Spleen (tissue), 11 donors: Measurements from ENCODE around the gene FSTL4. TPM values are rescaled to one million over a fixed set of nuclear protein-coding genes. Genes with fewer than 3 reads are reported as not detected.

Experiments
- DNase-seq: peaks from one replicate; pipeline ENCODE4 v3.0.0-alpha.2; 2020
- H3K27ac ChIP-seq, 8 donors: fragments of 200-600 bp; sonication (generic) in 7 of 8; 1 replicate in 4 of 8; 2 replicates in 4 of 8; pipeline versions ENCODE4 v1.5.0 to v1.8.0; 2016 to 2021; ENCODE audit warnings: inconsistent platforms in 4 of 8, mild to moderate bottlenecking in 4 of 8, moderate library complexity in 1 of 8
- H3K27me3 ChIP-seq, 7 donors: fragments of 200-600 bp; sonication (generic) in 6 of 7; replicated peaks in 1 of 7; 1 replicate in 4 of 7; 2 replicates in 3 of 7; pipeline versions ENCODE4 v1.5.0 to v1.8.0; 2016 to 2021; ENCODE audit warnings: inconsistent platforms in 3 of 7, mild to moderate bottlenecking in 1 of 7
- H3K36me3 ChIP-seq, 6 donors: fragments of 200-600 bp; sonication (generic) in 5 of 6; 1 replicate in 4 of 6; 2 replicates in 2 of 6; pipeline versions ENCODE4 v1.5.0 to v1.8.0; 2016 to 2021; ENCODE audit warnings: inconsistent platforms in 2 of 6
- H3K4me1 ChIP-seq, 6 donors: fragments of 200-600 bp; sonication (generic) in 5 of 6; 1 replicate in 3 of 6; 2 replicates in 3 of 6; pipeline versions ENCODE4 v1.5.0 to v1.8.0; 2016 to 2021; ENCODE audit warnings: inconsistent platforms in 3 of 6
- H3K4me3 ChIP-seq, 8 donors: fragments of 200-600 bp; sonication (generic) in 7 of 8; 1 replicate in 4 of 8; 2 replicates in 4 of 8; pipeline versions ENCODE4 v1.5.0 to v1.8.0; 2016 to 2021; ENCODE audit warnings: inconsistent platforms in 4 of 8, mild to moderate bottlenecking in 4 of 8, moderate library complexity in 2 of 8
- H3K9me3 ChIP-seq, 8 donors: fragments of 200-600 bp; sonication (generic) in 7 of 8; 1 replicate in 4 of 8; 2 replicates in 4 of 8; pipeline versions ENCODE4 v1.5.0 to v1.8.0; 2016 to 2021; ENCODE audit warnings: inconsistent platforms in 4 of 8
- POLR2A ChIP-seq, 3 donors: fragments of 450-650 bp; IDR thresholded peaks; one replicate each; pipeline ENCODE4 v1.5.1; 2017; ENCODE audit warnings: antibody characterized with exemption in 3 of 3, mild to moderate bottlenecking in 1 of 3
- POLR2AphosphoS5 ChIP-seq, 3 donors: sonication (generic); formaldehyde crosslinking; IDR thresholded peaks; one replicate each; pipeline ENCODE4 v1.5.1; 2017; ENCODE audit warnings: antibody characterized with exemption in 3 of 3
- WGBS, 5 donors: extraction: QIAGEN DNeasy Blood & Tissue Kit in 3 of 5; methylation state at CpG; one replicate each; pipeline versions ENCODE4 v1.1.5 to v1.1.7; 2013 to 2018; 5-methylcytosine and 5-hydroxymethylcytosine counted together
- intact Hi-C: fragments of 100-400 bp; cut with DNase I; formaldehyde crosslinking; loops from one replicate; pipeline ENCODE4 v1.15.0; 2023; ENCODE audit warnings: low total_unique reads
- polyA plus RNA-seq, 3 donors: library from polyadenylated mRNA; stranded (reverse); fragments of 200-250 nt; gene quantifications; one replicate each; pipeline ENCODE4 v1.2.1, GENCODE V29; 2013
- total RNA-seq, 7 donors: library from RNA; depleted of rRNA in 3 of 7; stranded (reverse); fragments of >200 nt in 3 of 7; fragmentation: NEBNext Ultra II Directional in 4 of 7; extraction: Animal tissue kit (Norgen Biotek cat#: 25700) in 4 of 7; gene quantifications; one replicate each; pipeline versions ENCODE4 v1.1.0 to v1.2.1, GENCODE V29; 2016 to 2021
- TF ChIP-seq, protein P1 (sequence below), 11 experiments: fragments of 200-600 bp in 7 of 11; fragments of 450-650 bp in 4 of 11; sonication (generic) in 4 of 11; IDR thresholded peaks in 8 of 11; conservative IDR thresholded peaks in 3 of 11; 1 replicate in 7 of 11; 2 replicates in 4 of 11; pipeline versions ENCODE4 v1.4.0 to v1.8.0; 2016 to 2021; ENCODE audit warnings: antibody characterized with exemption in 11 of 11, inconsistent platforms in 4 of 11, mild to moderate bottlenecking in 1 of 11
- donor health status: healthy with polysubstance abuse.
- donor health status: DM: no; HTN: no; CAD: no; lungs with moderate emphysema.
- donor health status: DM: no; HTN: no; CAD: no.
- donor health status: Bipolar disorder and iron deficiency.
- donor health status: healthy.
- donor health status: DM: no; HTN: no; CAD: no.
- donor health status: DM: yes; HTN: yes; CAD: no.

FSTL4 gene
- total and polyA plus RNA-seq, 10 donors = under 0.01 to 1.0 (median 0.37) TPM; not detected in 4

DNA sequence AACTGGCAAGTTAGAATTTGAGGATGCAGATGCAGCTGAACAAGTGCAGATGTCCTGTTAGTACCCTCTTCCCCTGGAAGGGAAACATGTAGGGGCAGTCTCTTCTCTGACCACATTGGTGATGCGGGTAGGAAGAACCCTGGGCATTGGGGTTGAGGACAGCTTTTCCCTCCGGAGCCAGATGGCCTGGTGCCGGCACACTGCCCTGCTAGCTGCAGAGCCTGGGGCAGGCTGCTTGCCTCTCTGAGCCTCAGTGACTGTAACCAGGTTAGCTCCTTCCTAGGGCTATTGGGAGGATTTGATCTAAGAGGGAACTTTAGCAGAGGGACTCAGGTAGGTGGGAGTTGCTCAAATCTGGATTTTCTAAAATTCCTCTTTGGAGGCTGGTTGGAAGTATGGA is 412.1 kb downstream of the FSTL4 start:
- Histone ChIP-seq H3K27me3 (peaks cover 0 to 5% (median 0%) of the 10 kb centered on the region in 7 donors), H3K4me1 (no peaks in the 10 kb centered on the region), H3K27ac (no peak overlapping the region), H3K36me3 (no peaks in the 10 kb centered on the region), H3K4me3 (no peak overlapping the region), H3K9me3 (peaks cover 0 to 6% (median 0%) of the 10 kb centered on the region in 8 donors)
- TF ChIP-seq, protein P1, sequence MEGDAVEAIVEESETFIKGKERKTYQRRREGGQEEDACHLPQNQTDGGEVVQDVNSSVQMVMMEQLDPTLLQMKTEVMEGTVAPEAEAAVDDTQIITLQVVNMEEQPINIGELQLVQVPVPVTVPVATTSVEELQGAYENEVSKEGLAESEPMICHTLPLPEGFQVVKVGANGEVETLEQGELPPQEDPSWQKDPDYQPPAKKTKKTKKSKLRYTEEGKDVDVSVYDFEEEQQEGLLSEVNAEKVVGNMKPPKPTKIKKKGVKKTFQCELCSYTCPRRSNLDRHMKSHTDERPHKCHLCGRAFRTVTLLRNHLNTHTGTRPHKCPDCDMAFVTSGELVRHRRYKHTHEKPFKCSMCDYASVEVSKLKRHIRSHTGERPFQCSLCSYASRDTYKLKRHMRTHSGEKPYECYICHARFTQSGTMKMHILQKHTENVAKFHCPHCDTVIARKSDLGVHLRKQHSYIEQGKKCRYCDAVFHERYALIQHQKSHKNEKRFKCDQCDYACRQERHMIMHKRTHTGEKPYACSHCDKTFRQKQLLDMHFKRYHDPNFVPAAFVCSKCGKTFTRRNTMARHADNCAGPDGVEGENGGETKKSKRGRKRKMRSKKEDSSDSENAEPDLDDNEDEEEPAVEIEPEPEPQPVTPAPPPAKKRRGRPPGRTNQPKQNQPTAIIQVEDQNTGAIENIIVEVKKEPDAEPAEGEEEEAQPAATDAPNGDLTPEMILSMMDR (IDR thresholded peaks at IDR 0.05 in 8 of 11, conservative IDR thresholded peaks at IDR 0.05 in 3 of 11) = no peak
- TF ChIP-seq POLR2AphosphoS5 (IDR thresholded peaks at IDR 0.05) (no peak), POLR2A (IDR thresholded peaks at IDR 0.05) (no peak)
- no peak for DNase-seq
- 67 to 89% (median 87%) methylated on average over 1 to 3 of the region's 3 CpGs for WGBS, 5 donors
- intact Hi-C loops = no loop called here

DNA sequence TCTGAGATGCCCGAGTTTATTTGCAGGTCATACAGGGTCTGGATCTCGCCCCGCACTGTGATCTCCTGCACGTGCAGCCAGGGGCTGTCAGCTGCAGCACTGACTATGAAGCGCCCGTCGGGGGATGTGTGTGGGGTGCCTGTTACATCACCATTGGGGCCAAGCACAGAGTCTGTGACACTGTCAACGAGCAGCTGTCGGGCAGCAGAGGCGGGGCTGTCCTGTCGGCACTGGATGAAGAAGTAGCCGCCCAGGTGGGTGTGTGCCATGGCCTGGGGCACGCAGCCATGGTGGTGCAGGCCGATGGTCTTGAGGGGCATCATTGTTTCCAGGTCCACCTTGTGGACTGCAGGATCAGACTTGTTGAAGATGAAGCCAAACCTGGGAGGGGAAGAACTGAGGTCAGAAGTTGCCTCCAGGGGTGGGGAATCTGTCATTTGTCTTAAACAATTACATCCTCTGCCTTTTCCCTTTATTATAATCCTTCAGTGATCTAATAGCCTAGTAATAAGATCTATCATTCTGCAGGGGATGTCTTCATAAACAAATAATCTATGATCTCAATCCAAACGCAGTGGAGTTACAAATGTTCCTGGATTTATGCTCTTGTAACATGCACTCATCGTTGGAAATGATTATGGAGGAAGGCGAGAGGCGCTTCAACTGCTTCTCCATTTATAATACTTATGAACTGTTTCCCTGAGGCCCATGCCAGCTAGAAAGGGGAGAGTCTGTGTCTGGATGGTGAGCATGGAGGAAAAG is 412.7 kb downstream of the FSTL4 start:
- intact Hi-C loops = no loop called here
- Histone ChIP-seq H3K27me3 (peaks cover 0 to 5% (median 0%) of the 10 kb centered on the region in 7 donors), H3K4me3 (no peak overlapping the region), H3K9me3 (peaks cover 0 to 6% (median 0%) of the 10 kb centered on the region in 8 donors), H3K27ac (no peak overlapping the region), H3K4me1 (no peaks in the 10 kb centered on the region), H3K36me3 (no peaks in the 10 kb centered on the region)
- 78 to 89% (median 82%) methylated on average over 16 to 18 of the region's 18 CpGs for WGBS, 5 donors
- DNase-seq = no peak
- TF ChIP-seq POLR2AphosphoS5 (IDR thresholded peaks at IDR 0.05) (no peak), POLR2A (IDR thresholded peaks at IDR 0.05) (no peak)
- TF ChIP-seq, protein P1 (IDR thresholded peaks at IDR 0.05 in 8 of 11, conservative IDR thresholded peaks at IDR 0.05 in 3 of 11) = no peak

DNA sequence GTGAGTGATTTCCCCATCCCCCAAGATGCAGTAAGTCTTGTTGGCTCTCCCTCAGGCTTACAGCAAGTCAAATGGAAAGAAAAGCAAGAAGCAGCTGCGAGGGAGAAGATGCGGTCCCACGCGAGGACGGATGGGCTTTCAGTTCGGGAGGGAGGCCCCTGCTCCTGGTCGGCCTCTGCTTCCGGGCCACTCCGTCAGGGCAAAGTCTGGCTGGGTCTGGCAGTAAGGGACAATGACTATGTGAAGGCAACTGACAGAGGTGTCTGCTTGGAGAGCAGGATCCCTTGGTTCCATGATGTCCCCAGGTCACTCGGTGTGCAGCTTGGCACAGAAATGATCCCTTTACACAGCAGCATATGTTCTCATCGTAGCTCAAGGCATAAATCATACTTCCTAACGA is 413.8 kb downstream of the FSTL4 start:
- WGBS, 5 donors = 86 to 92% (median 88%) methylated on average over 11 to 12 of the region's 12 CpGs
- no peak for DNase-seq
- Histone ChIP-seq H3K36me3 (no peaks in the 10 kb centered on the region), H3K27ac (no peak overlapping the region), H3K4me3 (no peak overlapping the region), H3K9me3 (peaks cover 0 to 6% (median 0%) of the 10 kb centered on the region in 8 donors), H3K4me1 (no peaks in the 10 kb centered on the region), H3K27me3 (peaks cover 0 to 5% (median 0%) of the 10 kb centered on the region in 7 donors)
- TF ChIP-seq, protein P1 (IDR thresholded peaks at IDR 0.05 in 8 of 11, conservative IDR thresholded peaks at IDR 0.05 in 3 of 11) = no peak
- TF ChIP-seq POLR2A (IDR thresholded peaks at IDR 0.05) (no peak), POLR2AphosphoS5 (IDR thresholded peaks at IDR 0.05) (no peak)
- intact Hi-C loops = no loop called here

DNA sequence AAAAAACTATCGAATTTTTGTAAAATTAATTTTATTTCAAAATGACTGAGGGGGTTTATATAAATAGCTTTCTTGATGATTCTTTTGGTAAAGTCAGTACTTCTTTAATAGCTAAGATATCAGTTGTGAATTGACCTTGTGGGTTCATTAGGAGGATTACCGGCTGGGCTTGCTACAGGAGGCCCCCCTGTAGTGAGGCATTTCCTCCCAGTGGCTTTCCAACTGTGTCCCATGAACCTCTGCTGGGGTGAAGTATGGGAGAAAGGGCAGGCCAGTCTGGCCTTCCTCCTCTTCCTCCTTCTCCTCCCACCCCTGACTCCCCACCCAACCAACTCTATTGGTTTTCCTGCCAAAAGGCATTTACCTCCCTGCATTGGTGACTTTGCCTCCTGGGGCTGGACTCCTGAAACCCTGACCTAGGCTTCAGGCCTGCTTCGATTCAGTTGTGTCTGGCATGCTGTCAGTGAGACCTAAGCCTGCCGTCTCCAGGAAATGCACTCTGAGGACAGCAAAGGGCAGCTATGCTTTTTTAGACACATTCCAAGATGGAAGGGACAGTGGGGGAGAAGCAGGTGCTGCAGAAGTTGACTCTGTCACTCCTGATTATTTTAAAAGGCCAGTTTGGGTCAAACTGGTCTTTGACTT is 415.8 kb downstream of the FSTL4 start:
- no peak overlapping the region for H3K4me3 ChIP-seq
- no peak overlapping the region for H3K27ac ChIP-seq
- DNase-seq = no peak
- intact Hi-C loops = no loop called here
- WGBS, 5 donors = 57 to 77% (median 66%) methylated on average over 4 of the region's 4 CpGs
- no peaks in the 10 kb centered on the region for H3K9me3 ChIP-seq
- no peak for TF ChIP-seq POLR2AphosphoS5 (IDR thresholded peaks at IDR 0.05)
- TF ChIP-seq, protein P1 (IDR thresholded peaks at IDR 0.05 in 8 of 11, conservative IDR thresholded peaks at IDR 0.05 in 3 of 11) = no peak
- TF ChIP-seq POLR2A (IDR thresholded peaks at IDR 0.05) = no peak
- H3K4me1 ChIP-seq = no peaks in the 10 kb centered on the region
- H3K36me3 ChIP-seq = no peaks in the 10 kb centered on the region
- peaks cover 0 to under 1% (median 0%) of the 10 kb centered on the region in 7 donors for H3K27me3 ChIP-seq
